ENCODE measurements around the gene TRAF7.

GRCh38 chr16:2211923-2212347 is 56.4 kb downstream of the TRAF7 start:
- TF ChIP-seq POLR2AphosphoS5 (IDR thresholded peaks at IDR 0.05; ENCODE audit: low read depth, low read length) (no peak), SIN3A (IDR thresholded peaks at IDR 0.05; ENCODE audit: borderline replicate concordance, insufficient read depth, low read length) (no peak), TAF1 (IDR thresholded peaks at IDR 0.05; ENCODE audit: borderline replicate concordance, insufficient read depth, low read length) (no peak)

Data from PFSK-1 (cell line).